HepG2 (cell line): ENCODE results near the gene LY6G5B. TPM values are rescaled to one million over a fixed set of nuclear protein-coding genes. Genes with fewer than 3 reads are reported as not detected.

Experiments
- BCL3 ChIP-seq: sonication (generic); formaldehyde crosslinking; IDR thresholded peaks from 2 replicates; pipeline ENCODE4 v1.5.1; 2020; ENCODE audit warnings: mild to moderate bottlenecking, missing genetic modification reagents, moderate library complexity
- CREBL2 ChIP-seq: sonication (generic); formaldehyde crosslinking; IDR thresholded peaks from 2 replicates; pipeline ENCODE4 v1.8.1; 2023; ENCODE audit warnings: missing genetic modification reagents, mild to moderate bottlenecking, borderline replicate concordance
- E2F1 ChIP-seq: sonication (generic); formaldehyde crosslinking; IDR thresholded peaks from 2 replicates; pipeline ENCODE4 v1.5.0; 2020; ENCODE audit warnings: missing genetic modification reagents
- HOXA3 ChIP-seq: sonication (generic); formaldehyde crosslinking; IDR thresholded peaks from 2 replicates; pipeline ENCODE4 v1.5.0; 2020; ENCODE audit warnings: missing genetic modification reagents
- KMT2A ChIP-seq: sonication (generic); formaldehyde crosslinking; IDR thresholded peaks from 2 replicates; pipeline ENCODE4 v1.4.0; 2020; ENCODE audit warnings: missing genetic modification reagents
- MEIS1 ChIP-seq: sonication (generic); formaldehyde crosslinking; IDR thresholded peaks from 2 replicates; pipeline ENCODE4 v1.9.0; 2021; ENCODE audit warnings: mild to moderate bottlenecking, missing genetic modification reagents, moderate library complexity, borderline replicate concordance
- MXD3 ChIP-seq: IDR thresholded peaks from 2 replicates; pipeline ENCODE4 v1.6.1; 2016; ENCODE audit warnings: mild to moderate bottlenecking, missing biosample characterization, missing genetic modification reagents
- NFKBIZ ChIP-seq: IDR thresholded peaks from 2 replicates; pipeline ENCODE4 v1.6.1; 2018; ENCODE audit warnings: missing genetic modification reagents, missing compliant biosample characterization
- PBX3 ChIP-seq: sonication (generic); formaldehyde crosslinking; IDR thresholded peaks from 2 replicates; pipeline ENCODE4 v1.8.1; 2023; ENCODE audit warnings: missing genetic modification reagents, inconsistent platforms, borderline replicate concordance
- SNAPC2 ChIP-seq: sonication (generic); formaldehyde crosslinking; IDR thresholded peaks from 2 replicates; pipeline ENCODE4 v1.8.1; 2022; ENCODE audit warnings: mild to moderate bottlenecking, missing genetic modification reagents
- ZFP36 ChIP-seq: fragments of 150-350 bp; IDR thresholded peaks from 2 replicates; pipeline ENCODE4 v1.6.1; 2018; ENCODE audit warnings: borderline replicate concordance, low read length, low read depth; ENCODE audit not compliant: partially characterized antibody
- ZFP36L1 ChIP-seq: sonication (generic); formaldehyde crosslinking; IDR thresholded peaks from 2 replicates; pipeline ENCODE4 v1.8.0; 2022; ENCODE audit warnings: mild to moderate bottlenecking, missing genetic modification reagents, moderate library complexity
- ZHX2 ChIP-seq, 2 experiments: sonication (generic) in 1 of 2; formaldehyde crosslinking in 1 of 2; IDR thresholded peaks; 2 replicates each; pipeline versions ENCODE4 v1.6.1 to v1.9.0; 2014 to 2022; ENCODE audit warnings: antibody characterized with exemption in 1 of 2, borderline replicate concordance in 1 of 2, inconsistent platforms in 1 of 2, low read depth in 1 of 2, missing genetic modification reagents in 1 of 2
- ZNF7 ChIP-seq: IDR thresholded peaks from 2 replicates; pipeline ENCODE4 v1.6.1; 2016; ENCODE audit warnings: missing biosample characterization, missing genetic modification reagents
- ZNF776 ChIP-seq: sonication (generic); formaldehyde crosslinking; IDR thresholded peaks from 2 replicates; pipeline ENCODE4 v1.4.0; 2020; ENCODE audit warnings: mild to moderate bottlenecking, missing genetic modification reagents
- ZNF780A ChIP-seq: sonication (generic); formaldehyde crosslinking; IDR thresholded peaks from 2 replicates; pipeline ENCODE4 v1.8.0; 2022; ENCODE audit warnings: mild to moderate bottlenecking, missing genetic modification reagents, moderate library complexity
- ZNF792 ChIP-seq: IDR thresholded peaks from 2 replicates; pipeline ENCODE4 v1.6.1; 2016
- ZNF879 ChIP-seq: sonication (generic); formaldehyde crosslinking; IDR thresholded peaks from 2 replicates; pipeline ENCODE4 v1.8.1; 2023; ENCODE audit warnings: missing genetic modification reagents
- polyA plus RNA-seq, 8 experiments: library from polyadenylated mRNA; depleted of rRNA in 3 of 8; stranded (reverse) in 7 of 8; unstranded in 1 of 8; fragments of >200 nt; fragmentation: Illumina TruSeq in 4 of 8; extraction: Trizol in 4 of 8; gene quantifications; 2 replicates each; pipeline versions ENCODE4 v1.2.1 to v1.2.3, GENCODE V29; 2011 to 2016; ENCODE audit warnings: low read depth in 4 of 8, missing spikeins in 1 of 8, mixed read lengths in 1 of 8; ENCODE audit not compliant: insufficient read depth in 1 of 8
- total RNA-seq, 5 experiments: library from RNA; depleted of rRNA; stranded (reverse); fragments of >200 nt; fragmentation: Illumina TruSeq; extraction: Trizol; gene quantifications; 2 replicates each; pipeline ENCODE4 v1.2.3, GENCODE V29; 2016; ENCODE audit warnings: low read depth in 1 of 5

LY6G5B gene
- total and polyA plus RNA-seq, 2 of the 13 experiments (the other 11 are each of a cell fraction or from before 2014, with no cell fraction given): 7.8 to 15.7 TPM

GRCh38 chr6:31620586-31621319 is 49.0 kb upstream of the LY6G5B start, which contains the start of gene PRRC2A (continued):
- TF ChIP-seq ZNF792 (peak; percentile 28; the same call in 1 of the 2 replicates), CREBL2 (CRISPR knock-in tag) (no peak; the same call in none of the 2 replicates), ZNF879 (CRISPR knock-in tag) (no peak; the same call in 1 of the 2 replicates), SNAPC2 (CRISPR knock-in tag) (peak; percentile 96; the same call in 1 of the 2 replicates), KMT2A (CRISPR knock-in tag) (peak; percentile 88), E2F1 (CRISPR knock-in tag) (peak; percentile 35), HOXA3 (peak; percentile 96), MEIS1 (no peak; the same call in 1 of the 2 replicates), ZFP36 (no peak), BCL3 (peak; percentile 53; the same call in 1 of the 2 replicates), ZNF7 (CRISPR knock-in tag) (no peak), MXD3 (CRISPR knock-in tag) (peak; percentile 74), ZHX2 (IDR thresholded peaks at IDR 0.05; ENCODE audit: low read depth) (peak; percentile 89), ZHX2 (CRISPR knock-in tag; IDR thresholded peaks at IDR 0.05; ENCODE audit: borderline replicate concordance) (peak; percentile 13; the same call in 1 of the 2 replicates), ZNF776 (peak; percentile 67), PBX3 (no peak), NFKBIZ (CRISPR knock-in tag) (peak; percentile 48; the same call in 1 of the 2 replicates), ZNF780A (CRISPR knock-in tag) (no peak), ZFP36L1 (CRISPR knock-in tag) (no peak)
